ENCODE measurements around the gene NDOR1. TPM values are rescaled to one million over a fixed set of nuclear protein-coding genes. Genes with fewer than 3 reads are reported as not detected.
A peak's percentile ranks its signal among the peaks of the same experiment; 100 is the strongest.

The NDOR1 gene
- total RNA-seq, 4 donors from 2014 or later, result 4.5 to 14.9 TPM; not detected in 2

DNA sequence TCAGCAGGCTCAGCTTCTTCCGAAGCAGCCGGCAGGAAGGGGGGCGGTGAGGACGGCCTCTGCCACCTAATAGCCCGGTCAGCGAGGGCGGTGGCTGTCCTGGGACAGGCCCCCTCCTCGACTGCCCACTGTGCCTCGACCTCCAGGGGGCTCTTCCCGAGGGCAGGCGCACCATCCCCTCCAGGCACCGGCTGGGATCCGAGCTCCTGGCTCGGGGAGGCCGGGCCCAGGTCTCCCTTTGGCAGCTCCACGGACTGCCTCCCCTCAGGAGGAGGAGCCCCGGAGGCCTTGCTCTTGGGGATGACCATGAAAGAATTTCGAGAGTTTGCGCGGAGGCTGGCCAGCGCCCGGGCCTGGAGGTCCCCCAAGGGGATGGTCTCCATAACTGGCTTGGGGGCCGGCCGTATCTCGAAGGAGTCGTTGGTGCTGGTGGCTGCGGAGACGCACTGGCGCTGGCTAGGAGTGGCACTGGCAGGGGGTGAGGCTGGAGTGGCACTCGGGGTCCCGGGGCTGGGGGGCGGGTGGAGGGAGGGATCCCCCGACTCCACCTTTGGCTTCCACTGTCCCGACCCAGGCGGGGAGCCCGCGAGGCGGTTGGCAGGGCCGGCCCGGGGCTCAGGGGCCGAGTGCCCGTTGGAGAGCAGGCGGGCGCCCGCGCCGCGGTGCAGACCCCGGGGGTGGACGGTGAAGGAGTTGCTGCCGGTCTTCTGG is 5.9 kb upstream of the NDOR1 start:
- H3K9me3 ChIP-seq, result no peaks in the 10 kb centered on the region
- H3K4me3 ChIP-seq, result peak overlapping the region in 1 of 2 donors; percentile 38
- no peak overlapping the region for H3K27ac ChIP-seq
- DNase-seq, result no peak
- H3K4me1 ChIP-seq, result peaks cover 19 to 22% of the 10 kb centered on the region in 2 donors
- intact Hi-C loops (cut with DNase I; ENCODE audit: low total_unique reads), result no loop called here
- H3K36me3 ChIP-seq, result no peaks in the 10 kb centered on the region
- H3K27me3 ChIP-seq, result no peaks in the 10 kb centered on the region
- no peak for TF ChIP-seq POLR2A (IDR thresholded peaks at IDR 0.05)
- TF ChIP-seq, protein P1, sequence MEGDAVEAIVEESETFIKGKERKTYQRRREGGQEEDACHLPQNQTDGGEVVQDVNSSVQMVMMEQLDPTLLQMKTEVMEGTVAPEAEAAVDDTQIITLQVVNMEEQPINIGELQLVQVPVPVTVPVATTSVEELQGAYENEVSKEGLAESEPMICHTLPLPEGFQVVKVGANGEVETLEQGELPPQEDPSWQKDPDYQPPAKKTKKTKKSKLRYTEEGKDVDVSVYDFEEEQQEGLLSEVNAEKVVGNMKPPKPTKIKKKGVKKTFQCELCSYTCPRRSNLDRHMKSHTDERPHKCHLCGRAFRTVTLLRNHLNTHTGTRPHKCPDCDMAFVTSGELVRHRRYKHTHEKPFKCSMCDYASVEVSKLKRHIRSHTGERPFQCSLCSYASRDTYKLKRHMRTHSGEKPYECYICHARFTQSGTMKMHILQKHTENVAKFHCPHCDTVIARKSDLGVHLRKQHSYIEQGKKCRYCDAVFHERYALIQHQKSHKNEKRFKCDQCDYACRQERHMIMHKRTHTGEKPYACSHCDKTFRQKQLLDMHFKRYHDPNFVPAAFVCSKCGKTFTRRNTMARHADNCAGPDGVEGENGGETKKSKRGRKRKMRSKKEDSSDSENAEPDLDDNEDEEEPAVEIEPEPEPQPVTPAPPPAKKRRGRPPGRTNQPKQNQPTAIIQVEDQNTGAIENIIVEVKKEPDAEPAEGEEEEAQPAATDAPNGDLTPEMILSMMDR (IDR thresholded peaks at IDR 0.05), result no peak

DNA sequence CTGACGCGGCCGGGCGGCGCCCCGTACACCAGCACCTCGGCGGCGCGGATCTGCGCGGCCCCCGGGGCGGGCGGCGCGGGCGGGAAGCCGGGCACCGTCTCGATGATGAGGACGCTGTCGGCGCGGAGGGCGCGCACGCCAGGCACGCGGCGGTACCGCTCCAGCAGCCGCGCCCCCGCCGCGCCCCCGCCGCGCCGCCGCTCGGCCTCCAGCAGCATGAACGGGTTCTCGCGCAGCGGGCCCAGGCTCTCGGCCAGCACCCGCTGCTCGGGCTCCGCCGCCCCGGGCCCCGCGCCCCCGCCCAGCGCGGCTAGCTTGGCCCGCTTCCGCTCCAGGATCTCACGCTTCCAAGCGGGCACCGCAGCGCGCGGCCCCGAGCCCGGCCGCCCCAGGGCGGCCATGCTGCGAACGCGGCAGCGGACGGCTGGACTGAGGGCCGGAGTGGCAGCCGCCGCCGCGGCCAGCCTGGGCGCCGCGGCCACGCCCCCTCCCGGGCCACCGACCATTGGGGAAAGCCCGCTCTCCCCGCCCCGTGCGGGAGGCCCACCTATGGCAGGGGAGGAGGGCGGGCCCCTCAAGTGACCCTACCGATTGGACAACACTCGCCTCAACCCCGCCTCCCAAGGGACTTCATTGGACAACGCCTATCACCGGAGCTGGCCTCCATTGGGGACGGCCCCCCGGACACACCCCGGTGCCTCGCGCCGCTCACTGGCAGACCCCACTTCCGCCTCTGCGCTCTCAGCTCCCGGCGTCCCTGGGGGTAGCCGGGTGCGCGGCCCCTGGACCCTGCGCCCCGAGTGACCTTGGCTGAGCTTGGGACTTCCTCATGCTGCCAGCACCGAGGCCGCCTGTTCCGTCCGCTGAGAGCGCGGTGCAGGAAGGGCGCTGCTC is 4.9 kb upstream of the NDOR1 start, which contains the start of gene TPRN:
TPRN (minus strand) TSS at position 431 of the 894 bp plus-strand sequence; CDS start at position 401, 30 bp downstream.
- H3K9me3 ChIP-seq, result no peaks in the 10 kb centered on the region
- H3K4me1 ChIP-seq, result peaks cover 20 to 26% of the 10 kb centered on the region in 2 donors
- peak within 1 kb of the TSS; percentile 54 to 57 for H3K4me3 ChIP-seq
- H3K27me3 ChIP-seq, result no peaks in the 10 kb centered on the region
- no peaks in the 10 kb centered on the region for H3K36me3 ChIP-seq
- TF ChIP-seq POLR2A (IDR thresholded peaks at IDR 0.05), result peak; percentile 81 to 89
- TF ChIP-seq, protein P1 (IDR thresholded peaks at IDR 0.05), result no peak
- peak within 1 kb of the TSS; percentile 50 to 73 for H3K27ac ChIP-seq
- DNase-seq, result peak; percentile 99
- intact Hi-C loops (cut with DNase I; ENCODE audit: low total_unique reads), result no loop called here

DNA sequence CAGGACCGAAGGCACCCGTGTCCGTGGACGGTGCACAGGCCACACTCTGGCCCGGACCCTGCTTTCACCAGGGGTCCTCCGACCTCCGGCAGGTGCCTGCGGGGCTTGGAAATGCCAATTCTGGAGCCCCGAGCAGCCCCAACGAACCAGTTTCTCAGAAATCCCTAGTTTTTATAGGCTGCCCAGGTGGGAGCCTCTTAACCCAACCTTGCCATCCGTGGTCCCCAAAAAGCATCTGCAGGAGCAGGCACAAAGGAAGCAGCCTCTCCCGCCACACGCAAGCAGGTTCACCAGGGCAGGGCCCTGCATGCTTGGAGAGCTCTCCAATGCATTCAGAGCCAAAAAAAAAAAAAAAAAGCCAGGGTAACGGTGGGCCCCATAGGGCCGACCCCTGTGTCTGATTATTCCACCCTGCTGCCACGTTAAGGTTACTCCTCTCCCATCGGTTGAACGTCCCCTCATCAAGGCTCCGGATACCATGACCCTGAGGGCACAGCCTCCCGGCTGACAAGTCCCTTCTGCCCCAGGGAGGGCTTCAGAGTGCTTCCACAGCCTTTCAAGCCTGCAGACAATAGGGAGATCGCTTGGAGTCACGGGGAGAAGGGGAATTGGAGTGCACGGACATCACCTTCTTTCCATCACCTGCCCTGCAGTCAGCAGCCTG is 4.2 kb upstream of the NDOR1 start:
- Histone ChIP-seq H3K27ac (peak overlapping the region in 1 of 2 donors; percentile 73), H3K4me1 (peaks cover 21 to 26% of the 10 kb centered on the region in 2 donors), H3K36me3 (no peaks in the 10 kb centered on the region), H3K27me3 (no peaks in the 10 kb centered on the region), H3K9me3 (no peaks in the 10 kb centered on the region), H3K4me3 (peak overlapping the region; percentile 50 to 54)
- intact Hi-C loops (cut with DNase I; ENCODE audit: low total_unique reads), result no loop called here
- DNase-seq, result no peak
- no peak for TF ChIP-seq POLR2A (IDR thresholded peaks at IDR 0.05)

DNA sequence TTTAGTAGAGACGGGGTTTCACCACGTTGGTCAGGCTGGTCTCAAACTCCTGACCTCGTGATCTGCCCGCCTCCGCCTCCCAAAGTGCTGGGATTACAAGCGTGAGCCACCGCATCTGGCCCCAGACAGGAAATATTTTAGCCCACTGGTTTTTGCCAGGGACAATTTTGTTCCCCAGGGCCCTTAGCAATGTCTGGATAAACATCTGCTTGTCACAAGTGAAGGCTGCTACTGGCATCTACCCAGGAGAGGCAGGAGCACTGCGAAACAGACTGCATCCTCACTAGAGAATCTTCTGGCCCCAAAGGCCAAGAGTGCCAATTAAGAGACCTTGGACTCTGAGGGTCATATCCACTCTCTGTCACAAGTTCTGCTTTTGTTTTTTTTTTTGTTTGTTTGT is 2.5 kb upstream of the NDOR1 start:
- DNase-seq, result no peak
- no peak overlapping the region for H3K4me3 ChIP-seq
- H3K27ac ChIP-seq, result no peak overlapping the region
- no peaks in the 10 kb centered on the region for H3K36me3 ChIP-seq
- H3K4me1 ChIP-seq, result peaks cover 23 to 26% of the 10 kb centered on the region in 2 donors
- intact Hi-C loops (cut with DNase I; ENCODE audit: low total_unique reads), result no loop called here
- no peaks in the 10 kb centered on the region for H3K27me3 ChIP-seq
- TF ChIP-seq POLR2A (IDR thresholded peaks at IDR 0.05), result no peak
- H3K9me3 ChIP-seq, result no peaks in the 10 kb centered on the region

DNA sequence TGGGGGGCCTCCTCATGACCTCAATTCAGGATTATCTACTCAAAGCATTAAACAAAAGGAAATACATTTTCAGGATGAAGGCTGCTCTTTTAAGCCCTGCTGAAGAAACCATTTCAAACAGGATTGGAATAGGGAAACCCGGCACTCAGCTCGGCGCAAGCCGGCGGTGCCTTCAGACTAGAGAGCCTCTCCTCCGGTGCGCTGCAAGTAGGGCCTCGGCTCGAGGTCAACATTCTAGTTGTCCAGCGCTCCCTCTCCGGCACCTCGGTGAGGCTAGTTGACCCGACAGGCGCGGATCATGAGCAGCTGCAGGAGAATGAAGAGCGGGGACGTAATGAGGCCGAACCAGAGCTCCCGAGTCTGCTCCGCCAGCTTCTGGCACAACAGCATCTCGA is 772 bp upstream of the NDOR1 start:
- no peak for DNase-seq
- intact Hi-C loops (cut with DNase I; ENCODE audit: low total_unique reads), result no loop called here
- no peaks in the 10 kb centered on the region for H3K36me3 ChIP-seq
- H3K4me1 ChIP-seq, result peaks cover 11 to 16% of the 10 kb centered on the region in 2 donors
- TF ChIP-seq, protein P1 (IDR thresholded peaks at IDR 0.05), result no peak
- no peak for TF ChIP-seq POLR2A (IDR thresholded peaks at IDR 0.05)
- no peaks in the 10 kb centered on the region for H3K27me3 ChIP-seq
- H3K27ac ChIP-seq, result no peak overlapping the region
- peak overlapping the region; percentile 86 to 91 for H3K4me3 ChIP-seq
- H3K9me3 ChIP-seq, result no peaks in the 10 kb centered on the region
